GM20431 (cell line): ENCODE results near the gene TMEM225B.
"Not testable (repeated sequence)": the region's sequence is repeated elsewhere in the genome, so short reads cannot be mapped to it uniquely, and the experiment has no call there.

ENCODE experiments used
- in situ Hi-C: fragments of 300-500 bp; cut with MseI, MboI; formaldehyde crosslinking; loops from one replicate; pipeline ENCODE4 v1.15.0; 2020; ENCODE audit warnings: low sequenced_read_pairs; ENCODE audit not compliant: unreplicated experiment

The TMEM225B gene

DNA sequence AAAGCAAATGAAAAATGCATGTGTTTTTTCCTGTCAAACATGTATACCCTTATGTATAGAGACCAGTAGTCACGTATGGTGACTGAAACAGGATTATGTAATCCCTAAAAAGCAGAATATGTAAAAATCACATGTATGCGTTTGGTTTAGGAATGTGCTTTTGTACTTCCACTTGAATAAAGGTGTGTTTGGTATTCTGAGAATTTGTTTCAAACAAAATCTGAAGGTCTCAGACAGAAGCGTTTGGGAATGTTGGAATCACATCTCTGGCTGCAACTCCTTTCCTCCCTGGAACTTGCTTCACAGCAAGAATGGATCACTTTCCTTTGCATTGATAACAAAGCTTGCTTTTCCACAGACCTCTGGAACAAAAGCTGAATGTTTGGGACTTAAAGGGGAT, 21.8 kb upstream of the TMEM225B start:
- in situ Hi-C loops = no loop called here

DNA sequence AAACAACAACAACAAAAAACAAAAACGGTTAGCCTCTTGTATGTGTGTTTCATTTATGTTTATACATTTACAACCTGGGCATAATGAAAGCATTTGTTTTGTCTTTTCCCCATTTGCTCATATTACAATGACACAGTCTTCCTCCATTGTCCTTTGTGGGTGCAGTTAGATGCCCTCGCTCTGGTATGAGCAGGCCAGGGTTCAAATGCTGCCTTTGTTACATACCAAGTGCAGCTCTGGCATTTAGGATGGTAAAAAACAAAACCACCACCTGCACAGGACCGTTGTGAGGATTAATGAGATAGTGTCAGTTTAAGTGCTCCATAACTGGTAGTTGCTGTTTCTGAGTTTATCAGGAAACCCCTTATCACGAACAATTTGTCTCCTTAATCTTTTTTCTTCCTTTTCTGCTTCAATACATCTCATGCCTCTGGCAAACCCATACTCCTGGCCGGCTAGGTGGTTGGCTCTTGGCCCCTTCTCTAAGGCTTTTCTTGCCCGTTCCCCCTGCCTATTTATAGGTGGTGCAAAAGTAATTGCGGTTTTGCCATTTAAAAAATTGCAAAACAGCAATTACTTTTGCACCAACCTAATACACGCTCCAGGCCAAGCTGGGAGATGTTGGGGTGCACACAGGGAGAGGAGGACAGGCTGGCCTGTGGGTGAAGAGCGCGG, 18.6 kb upstream of the TMEM225B start:
- in situ Hi-C loops = no loop called here

DNA sequence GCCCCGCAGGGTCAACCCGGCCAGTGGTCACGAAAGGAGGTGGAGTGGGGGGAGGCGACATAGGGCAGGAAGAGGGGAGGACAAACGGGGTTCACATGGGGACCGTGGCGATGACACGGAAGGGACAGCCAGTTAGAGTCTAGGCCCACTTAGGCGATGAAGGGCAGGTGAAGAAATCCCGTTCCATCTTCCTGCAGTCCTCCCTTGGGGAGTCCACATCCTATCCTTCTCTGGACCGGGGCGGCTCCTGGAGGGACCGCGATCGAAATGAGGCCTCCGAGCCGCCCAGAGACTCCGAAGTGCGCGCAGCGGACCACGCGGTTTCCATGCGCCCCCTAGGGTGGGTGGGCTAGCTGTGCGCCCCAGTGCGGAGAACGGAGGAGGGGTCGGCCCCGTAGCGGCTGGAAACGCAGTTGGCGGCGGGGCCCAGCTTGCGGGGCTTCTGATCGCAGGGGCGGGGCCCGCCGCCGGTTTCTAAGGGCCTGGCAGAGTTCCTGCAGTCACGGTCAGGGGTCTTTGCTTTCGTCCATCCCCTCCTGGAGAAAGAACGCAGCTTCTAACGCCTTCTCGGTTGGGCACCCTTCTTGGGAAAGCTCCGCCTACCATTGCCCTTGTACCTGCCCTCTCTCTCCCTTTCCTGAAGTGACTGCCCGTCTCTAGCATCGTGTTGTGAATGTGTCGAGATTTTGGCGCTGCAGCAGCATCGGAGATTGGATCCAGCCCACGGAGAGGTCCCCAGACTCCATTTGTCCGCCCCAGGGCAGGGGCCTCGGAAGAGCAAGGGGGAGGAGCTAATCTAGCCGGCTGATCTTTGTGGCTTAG, 17.9 kb upstream of the TMEM225B start:
- in situ Hi-C loops = no loop called here

DNA sequence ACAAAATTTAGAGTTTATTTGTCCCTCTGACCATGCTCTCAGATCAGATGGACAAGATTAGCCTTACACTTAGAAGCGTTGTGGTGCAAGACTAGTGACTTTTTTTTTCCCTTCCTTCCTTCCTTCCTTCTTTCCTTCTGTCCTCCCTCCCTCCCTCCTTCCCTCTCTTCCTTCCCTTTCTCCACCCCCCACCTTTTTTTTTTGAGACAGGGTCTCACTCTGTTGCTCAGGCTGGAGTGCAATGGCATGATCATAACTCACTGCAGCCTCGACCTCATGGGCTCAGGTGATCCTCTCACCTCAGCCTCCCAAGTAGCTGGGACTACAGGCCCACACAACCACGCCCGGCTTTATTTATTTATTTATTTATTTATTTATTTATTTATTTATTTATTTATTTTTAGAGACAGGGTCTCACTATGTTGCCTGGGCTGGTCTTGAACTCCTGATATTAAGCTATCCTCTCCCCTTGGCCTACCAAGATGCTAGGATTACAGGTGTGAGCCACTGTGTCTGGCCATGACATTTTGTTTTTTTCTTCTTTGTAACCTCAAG, 17.2 kb upstream of the TMEM225B start:
- in situ Hi-C loops = not testable (repeated sequence)

- in situ Hi-C loops = no loop called here
Observed at GRCh38 chr7:99588868-99589267, 9.2 kb upstream of the TMEM225B start.

DNA sequence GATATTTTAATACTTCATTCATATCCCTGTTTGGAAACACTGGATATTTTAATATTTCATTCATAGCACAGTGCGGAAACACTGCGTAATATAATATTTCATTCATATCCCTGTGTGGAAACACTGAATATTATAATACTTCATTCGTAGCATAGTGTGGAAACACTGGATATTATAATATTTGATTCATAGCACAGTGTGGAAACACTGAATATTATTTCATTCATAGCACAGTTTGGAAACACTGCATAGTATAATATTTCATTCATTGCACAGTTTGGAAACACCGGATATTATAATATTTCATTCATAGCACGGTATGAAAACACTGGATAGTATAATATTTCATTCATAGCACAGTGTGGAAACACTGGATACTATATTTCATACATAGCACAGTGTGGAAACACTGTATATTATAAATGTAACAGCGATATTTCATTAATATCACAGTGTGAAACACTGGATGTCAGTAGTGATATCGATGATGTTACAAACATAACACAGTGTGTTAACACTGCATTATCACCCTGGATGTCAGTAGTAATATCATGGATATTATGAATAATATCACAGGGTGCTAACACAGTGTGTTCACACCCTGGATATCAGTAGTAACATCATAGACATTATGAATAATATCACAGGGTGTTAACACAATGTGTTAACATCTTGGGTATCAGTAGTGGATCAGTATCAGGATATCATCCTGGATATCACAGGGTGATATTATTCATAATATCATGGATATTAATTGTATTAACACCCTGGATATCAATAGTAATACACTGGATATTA, 2.9 kb upstream of the TMEM225B start:
- in situ Hi-C loops = no loop called here

DNA sequence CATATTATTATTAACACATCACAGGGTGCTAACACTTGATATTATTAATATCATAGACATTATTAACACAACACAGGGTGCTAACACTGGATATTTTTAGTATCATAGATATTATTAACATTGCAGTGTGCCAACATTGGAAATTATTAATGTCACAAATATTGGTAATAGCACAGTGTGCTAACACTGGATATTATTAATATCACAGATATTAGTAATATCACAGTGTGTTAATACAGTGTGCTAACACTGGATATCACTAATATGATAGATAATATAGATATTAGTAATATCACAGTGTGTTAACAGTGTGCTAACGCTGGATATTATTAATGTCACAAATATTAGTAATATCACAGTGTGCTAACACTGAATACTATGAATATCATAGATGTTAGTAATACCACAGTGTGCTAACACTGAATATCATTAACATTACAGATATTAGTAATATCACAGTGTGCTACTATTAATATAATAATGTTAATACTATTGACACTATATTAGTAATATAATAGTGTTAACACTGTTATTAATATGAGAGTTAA, 1.6 kb upstream of the TMEM225B start:
- in situ Hi-C loops = no loop called here

GRCh38 chr7:99599836-99600235, 1.8 kb downstream of the TMEM225B start:
- in situ Hi-C loops = no loop called here

GRCh38 chr7:99601656-99602310, 3.7 kb downstream of the TMEM225B start:
- in situ Hi-C loops = no loop called here

DNA sequence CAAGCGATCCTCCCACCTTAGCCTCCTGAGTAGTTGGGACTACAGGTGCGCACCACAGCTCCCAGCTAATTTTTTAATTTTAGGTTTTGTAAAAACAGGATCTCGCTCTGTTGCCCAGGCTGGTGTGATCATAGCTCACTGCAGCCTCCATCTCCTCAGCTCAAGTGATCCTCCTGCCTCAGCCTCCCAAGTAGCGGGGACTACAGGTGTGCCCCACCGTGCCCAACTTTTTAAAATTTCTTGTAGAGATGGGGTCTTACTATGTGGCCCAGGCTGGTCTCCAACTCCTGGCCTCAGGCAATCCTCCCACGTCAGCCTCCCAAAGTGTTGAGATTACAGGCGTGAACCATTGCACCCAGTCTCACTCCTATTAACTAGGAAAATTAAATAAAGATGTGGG, 7.5 kb downstream of the TMEM225B start:
- in situ Hi-C loops = no loop called here

GRCh38 chr7:99606531-99606930, 8.5 kb downstream of the TMEM225B start:
- in situ Hi-C loops = no loop called here

GRCh38 chr7:99607548-99607947, 9.5 kb downstream of the TMEM225B start:
- in situ Hi-C loops = no loop called here

DNA sequence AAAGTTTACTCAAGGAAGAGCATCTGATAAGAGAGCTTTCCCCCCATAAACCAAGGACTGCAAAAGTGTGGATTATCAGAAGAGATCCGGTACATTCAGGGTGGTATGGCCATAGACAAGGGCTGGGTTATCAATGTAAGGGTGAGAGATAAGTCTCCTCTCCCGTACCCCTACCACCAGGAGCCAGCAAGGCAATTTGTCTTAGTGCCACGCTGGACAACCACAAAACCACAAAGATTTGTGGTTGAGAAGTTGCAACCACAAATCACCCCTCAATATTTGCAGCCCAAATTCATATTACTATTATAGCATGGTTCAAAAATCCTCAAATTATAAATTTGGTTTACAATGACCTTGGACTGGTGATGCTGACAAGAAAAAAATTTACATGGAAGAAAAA, 16.4 kb downstream of the TMEM225B start:
- in situ Hi-C loops = no loop called here

GRCh38 chr7:99615989-99616358, 17.9 kb downstream of the TMEM225B start:
- in situ Hi-C loops = no loop called here

DNA sequence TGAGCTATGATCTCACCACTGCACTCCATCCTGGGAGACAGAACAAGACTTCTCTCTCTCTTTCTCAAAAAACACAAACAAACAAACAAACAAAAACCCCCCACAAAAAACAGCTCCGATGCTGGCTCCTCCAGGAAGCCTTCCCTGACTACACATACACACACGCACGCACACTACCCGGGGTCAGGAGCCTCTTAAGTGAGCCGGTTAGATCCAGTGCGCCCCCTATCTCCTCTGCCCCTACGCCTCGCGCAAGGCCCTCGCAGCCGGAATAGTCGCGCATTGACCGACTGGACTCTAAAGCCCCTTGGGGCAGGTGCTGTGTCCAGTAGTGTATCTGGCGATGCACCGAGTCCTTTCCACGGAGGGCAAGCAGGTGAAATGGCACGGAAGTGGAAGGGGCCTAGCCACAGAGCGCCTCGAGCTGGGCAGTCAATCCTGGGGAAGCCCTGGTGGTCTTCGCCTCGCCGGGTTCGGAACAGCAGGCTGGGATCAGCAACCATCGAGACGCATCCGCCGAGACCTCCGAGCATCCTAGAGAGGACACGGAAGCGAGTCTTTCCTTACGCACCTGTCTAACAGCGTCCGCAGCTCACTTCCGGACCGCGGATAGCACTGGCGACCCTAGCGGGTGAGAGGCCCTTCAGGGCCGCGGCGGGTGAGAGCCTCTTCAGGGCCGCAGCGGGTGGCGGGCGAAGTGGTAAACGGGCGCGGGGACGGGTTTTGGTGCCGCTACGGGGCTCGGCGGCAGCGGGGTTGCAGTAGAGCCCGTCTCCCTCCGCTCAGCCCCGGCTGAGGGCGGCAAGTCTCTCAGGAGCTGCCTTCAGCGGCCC, 18.5 kb downstream of the TMEM225B start, which contains the start of gene ZSCAN25:
TSS of gene ZSCAN25 (plus strand) at position 588 of the 833 bp plus-strand sequence. CDS start 2,661 bp downstream, outside the sequence.
- in situ Hi-C loops = no loop called here

DNA sequence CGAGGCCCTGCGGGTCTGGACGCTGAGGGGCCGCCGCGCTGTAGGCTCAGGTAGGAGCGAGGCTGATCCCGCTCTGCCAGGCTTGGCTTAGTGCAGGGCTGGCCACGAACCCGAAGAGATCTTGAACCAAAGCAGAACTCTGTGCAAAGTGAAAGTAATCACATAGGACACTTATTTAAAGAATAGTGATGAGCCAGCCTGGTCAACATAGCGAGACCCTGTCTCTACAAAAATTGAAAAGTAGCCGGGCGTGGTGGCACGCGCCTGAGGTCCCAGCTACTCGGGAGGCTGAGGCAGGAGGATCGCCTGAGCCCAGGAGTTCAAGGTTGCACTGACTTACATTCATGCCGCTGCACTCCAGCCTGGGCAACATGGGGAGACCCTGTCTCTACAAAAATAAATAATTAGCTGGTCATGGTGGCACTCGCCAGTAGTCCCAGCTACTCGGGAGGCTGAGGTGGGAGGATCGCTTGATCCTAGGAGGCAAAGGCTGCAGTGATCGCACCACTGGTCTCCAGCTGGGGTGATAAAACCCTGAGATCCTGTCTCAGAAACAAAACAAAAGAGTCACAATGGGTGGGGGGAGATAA, 19.2 kb downstream of the TMEM225B start:
- in situ Hi-C loops = no loop called here

- in situ Hi-C loops = no loop called here
Observed at GRCh38 chr7:99618726-99619125, 20.7 kb downstream of the TMEM225B start.

GRCh38 chr7:99619571-99620130, 21.6 kb downstream of the TMEM225B start:
- in situ Hi-C loops = no loop called here
